Muscle of back (tissue), 11 donors: ENCODE measurements around the gene IGSF3. TPM values are rescaled to one million over a fixed set of nuclear protein-coding genes. Genes with fewer than 3 reads are reported as not detected.
A peak's percentile ranks its signal among the peaks of the same experiment; 100 is the strongest.

Experiments used
- DNase-seq, 3 donors: peaks; one replicate each; pipeline versions ENCODE4 v3.0.0 to v3.0.0-alpha.2; 2013
- polyA plus RNA-seq, 10 donors: library from polyadenylated mRNA; unstranded; fragments of 120-200 nt; gene quantifications; one replicate each; pipeline ENCODE4 v1.2.1, GENCODE V29; 2013; ENCODE audit not compliant: insufficient read length in 10 of 10

The IGSF3 gene
- polyA plus RNA-seq, 10 donors, result 15.4 to 52.1 (median 29.9) TPM

- DNase-seq, result no peak
Observed at GRCh38 chr1:116690396-116690848, 22.9 kb upstream of the IGSF3 start.

- no peak for DNase-seq
Observed at GRCh38 chr1:116686723-116687352, 19.3 kb upstream of the IGSF3 start.

GRCh38 chr1:116686175-116686574 is 18.6 kb upstream of the IGSF3 start:
- no peak for DNase-seq

- no peak for DNase-seq
Observed at GRCh38 chr1:116684575-116684974, 17.0 kb upstream of the IGSF3 start.

GRCh38 chr1:116682641-116683221 is 15.2 kb upstream of the IGSF3 start:
- no peak for DNase-seq

GRCh38 chr1:116681343-116681899 is 13.9 kb upstream of the IGSF3 start:
- DNase-seq, result no peak

- no peak for DNase-seq
Observed at GRCh38 chr1:116680752-116681151, 13.2 kb upstream of the IGSF3 start.

GRCh38 chr1:116679828-116680628 is 12.5 kb upstream of the IGSF3 start:
- DNase-seq, result no peak

GRCh38 chr1:116679091-116679827 is 11.7 kb upstream of the IGSF3 start:
- DNase-seq, result peak in 1 of 3 donors; percentile 32

GRCh38 chr1:116678732-116679090 is 11.2 kb upstream of the IGSF3 start:
- no peak for DNase-seq

GRCh38 chr1:116677474-116678062 is 10.0 kb upstream of the IGSF3 start:
- DNase-seq, result no peak

GRCh38 chr1:116676291-116676690 is 8.8 kb upstream of the IGSF3 start:
- no peak for DNase-seq

GRCh38 chr1:116674751-116675150 is 7.2 kb upstream of the IGSF3 start:
- DNase-seq, result peak in 2 of 3 donors; percentile 49 to 76

GRCh38 chr1:116674011-116674531 is 6.5 kb upstream of the IGSF3 start:
- peak; percentile 71 to 96 (median 91) for DNase-seq

GRCh38 chr1:116671912-116672311 is 4.4 kb upstream of the IGSF3 start:
- DNase-seq, result peak in 1 of 3 donors; percentile 71

GRCh38 chr1:116671072-116671760 is 3.7 kb upstream of the IGSF3 start:
- peak in 1 of 3 donors; percentile 68 for DNase-seq

GRCh38 chr1:116668277-116668676 is 744 bp upstream of the IGSF3 start:
- DNase-seq, result peak in 1 of 3 donors; percentile 26

- peak in 1 of 3 donors; percentile 53 for DNase-seq
Observed at GRCh38 chr1:116667078-116667574, 407 bp downstream of the IGSF3 start.

GRCh38 chr1:116666187-116667077 is 1.1 kb downstream of the IGSF3 start:
- DNase-seq, result peak in 1 of 3 donors; percentile 60
